ENCODE data around the gene GAPT.
"Not testable (repeated sequence)": the region's sequence is repeated elsewhere in the genome, so short reads cannot be mapped to it uniquely, and the experiment has no call there.

Gene GAPT

DNA sequence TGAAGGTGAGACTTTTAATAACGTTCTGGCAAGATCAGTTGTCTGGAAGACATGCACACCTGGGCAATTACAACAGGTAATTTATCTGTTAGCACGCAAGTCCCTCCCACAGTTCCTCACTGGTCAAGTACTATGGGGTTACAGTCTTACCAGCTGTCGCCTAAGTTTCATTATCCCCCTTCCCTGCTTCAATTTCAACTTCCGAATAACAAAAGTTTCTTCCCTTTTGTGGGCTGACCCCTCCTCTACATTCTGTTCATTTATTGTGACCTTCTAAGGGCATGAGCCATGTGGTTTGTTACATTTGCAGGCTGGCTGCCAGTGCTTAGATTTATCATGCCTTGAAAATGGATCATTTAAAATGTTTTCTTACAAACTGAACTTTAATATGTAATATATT, 16.5 kb downstream of the GAPT start:
- TF ChIP-seq, protein P1, sequence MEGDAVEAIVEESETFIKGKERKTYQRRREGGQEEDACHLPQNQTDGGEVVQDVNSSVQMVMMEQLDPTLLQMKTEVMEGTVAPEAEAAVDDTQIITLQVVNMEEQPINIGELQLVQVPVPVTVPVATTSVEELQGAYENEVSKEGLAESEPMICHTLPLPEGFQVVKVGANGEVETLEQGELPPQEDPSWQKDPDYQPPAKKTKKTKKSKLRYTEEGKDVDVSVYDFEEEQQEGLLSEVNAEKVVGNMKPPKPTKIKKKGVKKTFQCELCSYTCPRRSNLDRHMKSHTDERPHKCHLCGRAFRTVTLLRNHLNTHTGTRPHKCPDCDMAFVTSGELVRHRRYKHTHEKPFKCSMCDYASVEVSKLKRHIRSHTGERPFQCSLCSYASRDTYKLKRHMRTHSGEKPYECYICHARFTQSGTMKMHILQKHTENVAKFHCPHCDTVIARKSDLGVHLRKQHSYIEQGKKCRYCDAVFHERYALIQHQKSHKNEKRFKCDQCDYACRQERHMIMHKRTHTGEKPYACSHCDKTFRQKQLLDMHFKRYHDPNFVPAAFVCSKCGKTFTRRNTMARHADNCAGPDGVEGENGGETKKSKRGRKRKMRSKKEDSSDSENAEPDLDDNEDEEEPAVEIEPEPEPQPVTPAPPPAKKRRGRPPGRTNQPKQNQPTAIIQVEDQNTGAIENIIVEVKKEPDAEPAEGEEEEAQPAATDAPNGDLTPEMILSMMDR (conservative IDR thresholded peaks at IDR 0.05; ENCODE audit: low read depth, low read length) = no peak
- H3K4me3 ChIP-seq (ENCODE audit: low read length) = no peak overlapping the region
- no peak for DNase-seq (ENCODE audit: low read depth)

DNA sequence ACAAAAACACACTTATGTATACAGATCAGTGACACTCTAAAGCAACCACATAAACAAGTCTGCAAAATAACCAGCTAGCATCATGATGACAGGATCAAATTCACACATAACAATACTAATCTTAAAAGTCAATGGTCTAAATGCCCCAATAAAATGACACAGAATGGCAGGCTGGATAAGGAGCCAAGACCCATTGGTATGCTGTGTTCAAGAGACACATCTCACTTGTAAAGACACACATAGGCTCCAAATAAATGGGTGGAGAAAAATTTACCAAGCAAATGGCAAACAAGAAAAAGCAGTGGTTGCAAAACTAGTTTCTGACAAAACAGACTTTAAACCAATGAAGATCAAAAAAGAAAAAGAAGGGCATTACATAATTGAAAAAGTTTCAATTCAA, 26.0 kb downstream of the GAPT start:
- H3K4me3 ChIP-seq (ENCODE audit: low read length) = no peak overlapping the region
- TF ChIP-seq, protein P1 (conservative IDR thresholded peaks at IDR 0.05; ENCODE audit: low read depth, low read length) = no peak
- no peak for DNase-seq (ENCODE audit: low read depth)

DNA sequence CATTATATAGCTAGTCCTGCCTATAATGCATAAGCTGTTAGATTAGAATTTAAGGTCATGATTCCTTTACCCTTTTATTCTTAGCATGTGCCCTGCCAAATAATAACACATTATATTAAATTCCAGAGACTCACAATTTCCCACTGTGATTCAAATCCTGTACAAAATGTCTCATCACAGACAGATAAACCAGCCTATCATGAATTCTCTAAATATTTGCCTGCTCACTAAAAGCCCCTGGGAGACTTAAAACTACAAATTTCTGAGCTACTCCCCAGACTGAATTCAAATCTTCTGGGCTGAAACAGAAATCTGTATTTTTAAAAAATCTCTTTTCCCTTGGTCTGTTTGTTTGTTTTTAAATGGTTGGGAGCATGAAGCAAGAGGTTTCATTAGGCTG, 32.7 kb downstream of the GAPT start:
- H3K4me3 ChIP-seq (ENCODE audit: low read length) = no peak overlapping the region
- TF ChIP-seq, protein P1 (conservative IDR thresholded peaks at IDR 0.05; ENCODE audit: low read depth, low read length) = no peak
- DNase-seq (ENCODE audit: low read depth) = no peak

DNA sequence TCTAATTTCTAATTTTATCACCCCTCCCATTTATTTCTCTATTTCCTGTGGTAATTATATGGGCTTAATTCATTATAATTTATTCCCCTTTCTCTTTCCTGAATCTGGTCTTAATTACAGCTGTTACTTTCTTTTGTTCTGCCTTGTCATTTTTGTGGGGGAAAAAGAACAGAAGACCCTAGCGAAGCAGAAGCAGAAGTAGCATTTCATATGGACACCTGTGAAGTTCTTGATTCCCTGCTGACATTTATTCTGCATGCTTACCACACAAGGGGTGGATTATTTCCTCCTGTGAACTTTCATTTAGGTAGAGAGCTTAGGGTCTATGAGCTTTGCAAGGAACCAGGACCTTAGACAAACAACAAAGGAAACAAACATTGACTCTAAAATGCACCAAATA, 33.3 kb downstream of the GAPT start:
- TF ChIP-seq, protein P1 (conservative IDR thresholded peaks at IDR 0.05; ENCODE audit: low read depth, low read length) = no peak
- DNase-seq (ENCODE audit: low read depth) = no peak
- H3K4me3 ChIP-seq (ENCODE audit: low read length) = no peak overlapping the region

DNA sequence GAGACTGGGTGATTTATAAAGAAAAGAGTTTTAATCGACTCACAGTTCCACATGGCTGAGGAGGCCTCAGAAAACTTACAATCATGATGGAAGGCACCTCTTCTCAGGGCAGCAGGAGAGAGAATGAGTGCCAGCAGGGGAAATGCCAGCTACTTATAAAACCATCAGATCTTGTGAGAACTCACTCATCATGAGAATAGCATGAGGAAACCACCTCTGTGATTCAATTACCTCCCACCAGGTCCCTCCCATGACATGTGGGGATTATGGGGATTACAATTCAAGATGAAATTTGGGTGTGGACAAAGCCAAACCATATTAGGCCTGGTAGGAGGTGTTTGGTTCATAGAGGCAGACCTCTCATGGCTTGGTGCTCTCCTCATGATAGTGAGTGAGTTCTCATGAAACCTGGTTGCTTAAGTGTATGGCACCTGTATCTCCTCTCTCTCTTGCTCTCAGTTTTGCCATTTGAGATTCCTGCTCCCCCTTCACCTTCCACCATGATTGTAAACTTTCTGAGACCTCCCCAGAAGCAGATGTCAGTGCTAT, 39.8 kb downstream of the GAPT start:
- DNase-seq (ENCODE audit: low read depth) = no peak
- TF ChIP-seq, protein P1 (conservative IDR thresholded peaks at IDR 0.05; ENCODE audit: low read depth, low read length) = no peak
- no peak overlapping the region for H3K4me3 ChIP-seq (ENCODE audit: low read length)

- DNase-seq (ENCODE audit: low read depth); H3K4me3 ChIP-seq (ENCODE audit: low read length): not testable (repeated sequence)
These were observed 50.7 kb downstream of the GAPT start for GRCh38 chr5:58541935-58542334.

GRCh38 chr5:58542709-58543108, 51.5 kb downstream of the GAPT start:
- DNase-seq (ENCODE audit: low read depth) = no peak
- H3K4me3 ChIP-seq (ENCODE audit: low read length) = no peak overlapping the region
- TF ChIP-seq, protein P1 (conservative IDR thresholded peaks at IDR 0.05; ENCODE audit: low read depth, low read length) = no peak

DNA sequence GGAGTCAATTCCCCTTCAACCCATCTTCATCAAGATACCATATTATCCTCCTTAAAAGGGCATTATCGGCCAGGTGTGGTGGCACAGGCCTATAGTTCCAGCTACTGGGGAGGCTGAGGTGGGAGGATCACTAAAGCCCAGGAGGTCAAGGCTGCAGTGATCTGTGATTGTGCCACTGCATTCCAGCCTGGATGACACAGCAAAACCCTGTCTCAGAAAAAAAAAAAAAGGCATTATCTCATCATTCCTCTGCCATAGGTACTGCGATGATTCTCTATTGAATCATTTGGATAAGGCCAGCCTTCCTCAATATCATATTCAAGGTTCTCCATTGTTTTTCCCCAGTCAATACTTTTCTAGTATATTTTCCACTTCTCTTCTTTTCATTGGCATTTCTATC, 52.5 kb downstream of the GAPT start:
- H3K4me3 ChIP-seq (ENCODE audit: low read length) = no peak overlapping the region
- TF ChIP-seq, protein P1 (conservative IDR thresholded peaks at IDR 0.05; ENCODE audit: low read depth, low read length) = no peak
- DNase-seq (ENCODE audit: low read depth) = no peak

Data from retinal pigment epithelial cell (primary cell).